Esophagus muscularis mucosa (tissue), 3 donors: Measurements from ENCODE around the gene ZNF414.

Experiments used
- POLR2A ChIP-seq: fragments of 450-650 bp; IDR thresholded peaks from one replicate; pipeline ENCODE4 v1.6.1; 2017; ENCODE audit warnings: antibody characterized with exemption, moderate library complexity, mild to moderate bottlenecking, low read depth
- POLR2AphosphoS5 ChIP-seq, 2 donors: sonication (generic); formaldehyde crosslinking; IDR thresholded peaks; one replicate each; pipeline ENCODE4 v1.6.1; 2017; ENCODE audit warnings: antibody characterized with exemption in 2 of 2
- TF ChIP-seq, protein P1 (sequence below), 3 experiments: fragments of 200-600 bp in 2 of 3; fragments of 450-650 bp in 1 of 3; sonication (generic) in 2 of 3; IDR thresholded peaks; one replicate each; pipeline ENCODE4 v1.5.1; 2017 to 2019; ENCODE audit warnings: antibody characterized with exemption in 3 of 3, mild to moderate bottlenecking in 2 of 3, moderate library complexity in 1 of 3

DNA sequence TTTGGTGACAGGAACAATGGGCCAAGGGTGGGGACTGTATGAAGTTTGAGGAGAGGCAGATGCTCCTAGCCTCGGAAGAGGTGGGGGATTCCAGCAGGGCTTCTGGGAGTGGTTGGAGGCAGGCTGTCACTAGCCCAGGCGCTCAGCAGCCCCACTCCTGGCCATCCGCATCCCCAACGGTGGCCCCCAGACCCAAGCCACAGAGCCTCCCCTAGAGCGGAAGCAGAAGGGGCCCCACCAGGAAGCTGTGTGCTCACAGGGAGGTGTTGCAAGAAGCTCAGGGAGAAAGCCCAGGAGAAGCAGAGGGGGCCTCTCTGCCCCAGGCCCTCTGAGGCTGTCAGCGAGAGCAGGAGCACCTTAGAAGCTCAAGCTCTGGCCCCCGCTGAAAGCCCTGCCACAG is 19.8 kb downstream of the ZNF414 start:
- TF ChIP-seq, protein P1, sequence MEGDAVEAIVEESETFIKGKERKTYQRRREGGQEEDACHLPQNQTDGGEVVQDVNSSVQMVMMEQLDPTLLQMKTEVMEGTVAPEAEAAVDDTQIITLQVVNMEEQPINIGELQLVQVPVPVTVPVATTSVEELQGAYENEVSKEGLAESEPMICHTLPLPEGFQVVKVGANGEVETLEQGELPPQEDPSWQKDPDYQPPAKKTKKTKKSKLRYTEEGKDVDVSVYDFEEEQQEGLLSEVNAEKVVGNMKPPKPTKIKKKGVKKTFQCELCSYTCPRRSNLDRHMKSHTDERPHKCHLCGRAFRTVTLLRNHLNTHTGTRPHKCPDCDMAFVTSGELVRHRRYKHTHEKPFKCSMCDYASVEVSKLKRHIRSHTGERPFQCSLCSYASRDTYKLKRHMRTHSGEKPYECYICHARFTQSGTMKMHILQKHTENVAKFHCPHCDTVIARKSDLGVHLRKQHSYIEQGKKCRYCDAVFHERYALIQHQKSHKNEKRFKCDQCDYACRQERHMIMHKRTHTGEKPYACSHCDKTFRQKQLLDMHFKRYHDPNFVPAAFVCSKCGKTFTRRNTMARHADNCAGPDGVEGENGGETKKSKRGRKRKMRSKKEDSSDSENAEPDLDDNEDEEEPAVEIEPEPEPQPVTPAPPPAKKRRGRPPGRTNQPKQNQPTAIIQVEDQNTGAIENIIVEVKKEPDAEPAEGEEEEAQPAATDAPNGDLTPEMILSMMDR (IDR thresholded peaks at IDR 0.05): no peak
- TF ChIP-seq POLR2AphosphoS5 (IDR thresholded peaks at IDR 0.05) (no peak), POLR2A (no peak)
